Sigmoid colon (tissue), 3 donors: Measurements from ENCODE around the gene APBB2.

ENCODE experiments used
- POLR2A ChIP-seq, 2 donors: fragments of 450-650 bp; IDR thresholded peaks; one replicate each; pipeline ENCODE4 v1.6.1; 2016; ENCODE audit warnings: antibody characterized with exemption in 2 of 2, mild to moderate bottlenecking in 2 of 2, moderate library complexity in 2 of 2
- TF ChIP-seq, protein P1 (sequence below), 4 experiments: fragments of 450-650 bp in 3 of 4; fragments of 200-600 bp in 1 of 4; IDR thresholded peaks; one replicate each; pipeline ENCODE4 v1.5.1; 2016 to 2019; ENCODE audit warnings: antibody characterized with exemption in 4 of 4, mild to moderate bottlenecking in 3 of 4, moderate library complexity in 2 of 4

DNA sequence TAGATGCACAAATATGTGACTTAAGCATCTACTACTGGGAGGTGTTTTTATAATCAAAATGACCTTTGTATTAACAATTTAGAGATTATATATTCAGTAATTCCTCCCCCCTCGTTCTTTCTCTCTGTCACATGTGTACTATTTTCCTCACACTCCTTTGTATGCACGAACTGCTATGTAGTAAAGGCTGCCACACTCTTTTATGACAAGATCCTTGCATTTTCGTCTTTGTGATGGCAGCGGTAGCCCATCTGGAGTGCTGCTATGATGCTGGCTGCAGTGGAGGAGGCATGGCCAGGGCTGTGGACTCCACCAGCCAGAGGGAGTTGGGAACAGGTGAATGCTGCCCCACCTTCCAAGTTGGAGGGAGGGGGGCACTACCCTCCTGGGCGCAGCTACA lies 248.3 kb downstream of the APBB2 start:
- TF ChIP-seq, protein P1, sequence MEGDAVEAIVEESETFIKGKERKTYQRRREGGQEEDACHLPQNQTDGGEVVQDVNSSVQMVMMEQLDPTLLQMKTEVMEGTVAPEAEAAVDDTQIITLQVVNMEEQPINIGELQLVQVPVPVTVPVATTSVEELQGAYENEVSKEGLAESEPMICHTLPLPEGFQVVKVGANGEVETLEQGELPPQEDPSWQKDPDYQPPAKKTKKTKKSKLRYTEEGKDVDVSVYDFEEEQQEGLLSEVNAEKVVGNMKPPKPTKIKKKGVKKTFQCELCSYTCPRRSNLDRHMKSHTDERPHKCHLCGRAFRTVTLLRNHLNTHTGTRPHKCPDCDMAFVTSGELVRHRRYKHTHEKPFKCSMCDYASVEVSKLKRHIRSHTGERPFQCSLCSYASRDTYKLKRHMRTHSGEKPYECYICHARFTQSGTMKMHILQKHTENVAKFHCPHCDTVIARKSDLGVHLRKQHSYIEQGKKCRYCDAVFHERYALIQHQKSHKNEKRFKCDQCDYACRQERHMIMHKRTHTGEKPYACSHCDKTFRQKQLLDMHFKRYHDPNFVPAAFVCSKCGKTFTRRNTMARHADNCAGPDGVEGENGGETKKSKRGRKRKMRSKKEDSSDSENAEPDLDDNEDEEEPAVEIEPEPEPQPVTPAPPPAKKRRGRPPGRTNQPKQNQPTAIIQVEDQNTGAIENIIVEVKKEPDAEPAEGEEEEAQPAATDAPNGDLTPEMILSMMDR (IDR thresholded peaks at IDR 0.05): no peak
- TF ChIP-seq POLR2A (IDR thresholded peaks at IDR 0.05): no peak
